ENCODE results near the gene ADARB2.

ADARB2 gene

DNA sequence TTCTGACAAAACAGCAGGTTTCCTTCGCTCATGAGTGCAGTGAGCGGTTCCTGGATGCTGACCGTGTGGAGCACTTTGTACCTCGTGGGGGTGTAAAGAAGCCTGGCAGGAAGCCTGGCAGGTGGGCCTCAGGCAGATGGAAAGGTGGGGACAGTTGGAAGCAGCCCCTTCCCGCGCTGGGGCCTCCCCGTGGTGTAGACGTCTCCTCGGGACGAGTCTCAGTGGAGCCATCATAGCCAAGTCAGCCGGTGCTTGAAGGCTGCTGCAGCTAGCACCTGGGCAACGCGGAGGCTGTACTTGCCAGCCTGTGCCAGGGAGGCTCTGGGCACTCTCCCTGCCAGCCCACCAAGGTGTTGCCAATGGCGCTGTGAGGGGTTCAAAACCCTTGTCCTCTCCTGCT lies 526.7 kb downstream of the ADARB2 start:
- Histone ChIP-seq H3K36me3 (ENCODE audit: low read depth) (no peaks in the 10 kb centered on the region), H3K4me3 (ENCODE audit: severe bottlenecking) (no peak overlapping the region), H3K27ac (ENCODE audit: poor library complexity, severe bottlenecking) (no peak overlapping the region), H3K4me1 (ENCODE audit: insufficient read depth, poor library complexity, severe bottlenecking) (no peaks in the 10 kb centered on the region), H3K27me3 (ENCODE audit: insufficient read depth, poor library complexity, severe bottlenecking) (no peaks in the 10 kb centered on the region), H3K9me3 (ENCODE audit: severe bottlenecking) (no peaks in the 10 kb centered on the region)
- ATAC-seq (ENCODE audit: low read depth), result no peak
- TF ChIP-seq, protein P1, sequence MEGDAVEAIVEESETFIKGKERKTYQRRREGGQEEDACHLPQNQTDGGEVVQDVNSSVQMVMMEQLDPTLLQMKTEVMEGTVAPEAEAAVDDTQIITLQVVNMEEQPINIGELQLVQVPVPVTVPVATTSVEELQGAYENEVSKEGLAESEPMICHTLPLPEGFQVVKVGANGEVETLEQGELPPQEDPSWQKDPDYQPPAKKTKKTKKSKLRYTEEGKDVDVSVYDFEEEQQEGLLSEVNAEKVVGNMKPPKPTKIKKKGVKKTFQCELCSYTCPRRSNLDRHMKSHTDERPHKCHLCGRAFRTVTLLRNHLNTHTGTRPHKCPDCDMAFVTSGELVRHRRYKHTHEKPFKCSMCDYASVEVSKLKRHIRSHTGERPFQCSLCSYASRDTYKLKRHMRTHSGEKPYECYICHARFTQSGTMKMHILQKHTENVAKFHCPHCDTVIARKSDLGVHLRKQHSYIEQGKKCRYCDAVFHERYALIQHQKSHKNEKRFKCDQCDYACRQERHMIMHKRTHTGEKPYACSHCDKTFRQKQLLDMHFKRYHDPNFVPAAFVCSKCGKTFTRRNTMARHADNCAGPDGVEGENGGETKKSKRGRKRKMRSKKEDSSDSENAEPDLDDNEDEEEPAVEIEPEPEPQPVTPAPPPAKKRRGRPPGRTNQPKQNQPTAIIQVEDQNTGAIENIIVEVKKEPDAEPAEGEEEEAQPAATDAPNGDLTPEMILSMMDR (IDR thresholded peaks at IDR 0.05; ENCODE audit: poor library complexity, severe bottlenecking), result no peak
- no peak for DNase-seq (ENCODE audit: low spot score)

DNA sequence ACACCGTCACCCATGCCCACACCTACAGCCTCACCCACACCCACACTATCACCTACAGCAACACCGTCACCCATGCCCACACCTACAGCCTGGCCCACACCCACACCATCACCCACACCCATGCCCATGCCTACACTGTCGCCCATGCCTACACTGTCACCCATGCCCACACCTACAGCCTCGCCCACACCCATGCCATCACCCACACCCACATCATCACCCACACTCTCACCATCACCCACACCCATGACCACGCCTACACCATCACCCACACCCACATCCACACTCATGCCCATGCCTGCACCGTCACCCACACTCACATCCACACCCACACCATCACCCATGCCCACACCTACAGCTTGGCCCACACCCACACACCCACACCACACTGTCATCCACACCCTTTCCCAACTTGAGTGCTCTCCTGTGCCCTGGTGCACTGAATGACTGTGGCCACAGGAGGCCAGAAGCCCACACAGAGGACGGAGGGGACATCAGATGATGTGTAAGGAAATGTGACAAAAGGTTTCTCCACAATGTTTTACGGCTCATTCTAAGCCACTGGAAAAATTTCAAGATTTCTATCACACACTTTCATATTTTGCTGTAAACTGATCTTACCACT lies 527.9 kb downstream of the ADARB2 start:
- Histone ChIP-seq H3K9me3 (ENCODE audit: severe bottlenecking) (no peaks in the 10 kb centered on the region), H3K27ac (ENCODE audit: poor library complexity, severe bottlenecking) (no peak overlapping the region), H3K36me3 (ENCODE audit: low read depth) (no peaks in the 10 kb centered on the region), H3K4me1 (ENCODE audit: insufficient read depth, poor library complexity, severe bottlenecking) (no peaks in the 10 kb centered on the region), H3K27me3 (ENCODE audit: insufficient read depth, poor library complexity, severe bottlenecking) (no peaks in the 10 kb centered on the region), H3K4me3 (ENCODE audit: severe bottlenecking) (no peak overlapping the region)
- DNase-seq (ENCODE audit: low spot score), result no peak
- TF ChIP-seq, protein P1 (IDR thresholded peaks at IDR 0.05; ENCODE audit: poor library complexity, severe bottlenecking), result no peak
- no peak for ATAC-seq (ENCODE audit: low read depth)

DNA sequence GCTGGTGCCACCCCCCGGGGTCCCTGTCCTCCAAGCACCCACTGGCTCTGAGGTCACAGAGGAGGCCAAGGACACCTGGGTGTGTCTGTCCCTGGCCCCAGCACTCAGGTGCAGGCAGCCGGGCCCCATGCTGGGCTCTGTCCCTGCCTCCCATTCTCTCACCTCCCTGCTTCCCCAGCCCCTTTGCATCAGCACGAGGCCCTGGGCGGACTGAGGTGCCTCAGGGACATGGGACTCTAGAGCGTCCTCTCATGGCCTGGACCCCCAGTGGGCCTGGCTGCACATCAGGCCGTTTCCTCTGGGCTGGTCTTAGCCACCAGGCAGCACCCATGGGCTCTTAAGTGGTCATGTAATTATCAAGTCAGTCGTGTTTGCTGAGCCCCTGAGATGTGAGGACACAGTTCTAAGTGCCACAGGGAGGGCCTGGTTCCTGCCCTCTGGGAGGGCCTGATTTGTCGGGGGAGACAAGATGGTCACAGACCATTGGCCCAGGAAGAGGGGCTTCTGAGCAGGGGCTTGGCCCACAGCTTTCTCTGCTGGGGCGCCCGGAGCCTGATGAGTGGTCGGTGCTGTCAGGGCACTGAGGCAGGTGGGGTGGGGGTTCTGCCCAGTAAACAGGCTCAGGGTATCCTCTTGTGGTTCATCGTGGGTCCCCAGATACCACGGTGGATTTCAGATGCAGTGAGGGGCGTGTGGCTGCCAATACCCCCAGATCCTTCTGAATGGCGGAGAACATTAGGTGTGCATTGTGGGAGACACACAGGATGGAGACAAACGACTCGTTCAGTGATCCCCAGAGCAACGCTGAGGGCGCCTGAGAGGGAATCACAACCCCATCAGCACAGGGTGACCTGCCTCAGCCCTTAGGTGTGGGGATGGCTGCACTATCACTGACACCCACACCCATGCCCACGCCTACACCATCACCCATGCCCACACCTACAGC lies 528.7 kb downstream of the ADARB2 start:
- Histone ChIP-seq H3K27me3 (ENCODE audit: insufficient read depth, poor library complexity, severe bottlenecking) (no peaks in the 10 kb centered on the region), H3K4me1 (ENCODE audit: insufficient read depth, poor library complexity, severe bottlenecking) (no peaks in the 10 kb centered on the region), H3K27ac (ENCODE audit: poor library complexity, severe bottlenecking) (no peak overlapping the region), H3K4me3 (ENCODE audit: severe bottlenecking) (no peak overlapping the region), H3K9me3 (ENCODE audit: severe bottlenecking) (no peaks in the 10 kb centered on the region), H3K36me3 (ENCODE audit: low read depth) (no peaks in the 10 kb centered on the region)
- TF ChIP-seq, protein P1 (IDR thresholded peaks at IDR 0.05; ENCODE audit: poor library complexity, severe bottlenecking), result no peak
- DNase-seq (ENCODE audit: low spot score) (no peak), ATAC-seq (ENCODE audit: low read depth) (no peak)

DNA sequence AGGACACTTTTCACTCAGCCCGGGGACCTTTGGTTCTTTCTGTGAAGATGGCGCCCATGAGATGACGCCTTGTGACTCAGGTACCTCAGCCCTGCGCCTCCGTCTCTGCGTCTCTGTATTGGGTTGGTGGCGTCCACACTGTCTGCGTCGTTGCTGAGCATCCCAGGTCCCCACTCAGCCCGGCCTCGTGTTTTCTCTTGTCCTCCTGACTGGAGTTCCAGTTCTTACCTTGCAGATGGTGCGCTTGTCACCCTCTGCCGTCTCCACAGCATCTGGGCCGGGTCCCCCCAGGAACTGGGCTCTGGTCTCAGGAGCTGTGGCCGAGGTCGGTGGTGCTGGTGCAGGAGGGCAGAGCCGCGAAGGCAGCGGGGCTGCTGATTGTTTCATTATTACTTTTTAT lies 530.7 kb downstream of the ADARB2 start:
- ATAC-seq (ENCODE audit: low read depth) (no peak), DNase-seq (ENCODE audit: low spot score) (no peak)
- no peak overlapping the region for H3K4me3 ChIP-seq (ENCODE audit: severe bottlenecking)
- H3K36me3 ChIP-seq (ENCODE audit: low read depth), result no peaks in the 10 kb centered on the region
- no peaks in the 10 kb centered on the region for H3K27me3 ChIP-seq (ENCODE audit: insufficient read depth, poor library complexity, severe bottlenecking)
- no peaks in the 10 kb centered on the region for H3K9me3 ChIP-seq (ENCODE audit: severe bottlenecking)
- TF ChIP-seq, protein P1 (IDR thresholded peaks at IDR 0.05; ENCODE audit: poor library complexity, severe bottlenecking), result no peak
- H3K27ac ChIP-seq (ENCODE audit: poor library complexity, severe bottlenecking), result no peak overlapping the region
- H3K4me1 ChIP-seq (ENCODE audit: insufficient read depth, poor library complexity, severe bottlenecking), result no peaks in the 10 kb centered on the region

Measured in RWPE2 (cell line).